ENCODE data around the gene PTMS.

Gene PTMS

DNA sequence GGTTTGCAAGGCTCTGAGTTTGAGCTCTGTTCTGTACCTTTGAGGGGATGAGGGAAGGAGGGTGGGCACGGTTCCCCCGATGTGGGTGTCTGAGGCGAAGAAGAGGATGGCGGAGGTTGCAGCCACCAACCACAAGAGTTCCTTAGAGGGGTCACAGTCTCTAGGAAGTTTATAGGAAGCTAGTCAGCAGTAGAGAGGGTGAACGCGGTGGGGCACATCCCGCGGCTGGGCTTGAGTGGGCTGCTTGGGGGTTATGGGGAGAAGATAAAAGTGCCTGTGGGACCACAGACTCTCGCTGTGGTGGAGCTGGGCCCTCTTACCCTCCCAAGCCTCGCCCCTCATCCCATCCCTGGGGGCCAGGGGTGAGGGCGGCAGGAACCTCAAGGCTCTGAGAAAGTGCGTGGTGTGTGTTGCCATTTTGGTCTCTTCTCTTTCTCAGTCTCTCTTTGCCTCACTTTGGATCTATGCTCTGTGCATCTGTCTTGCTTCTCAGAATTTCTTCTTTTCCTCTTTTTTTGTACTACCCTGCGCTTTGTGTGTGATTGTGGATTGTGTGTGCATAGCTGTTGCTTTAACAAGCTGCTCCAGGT is 25.9 kb downstream of the PTMS start:
- no peak for DNase-seq

DNA sequence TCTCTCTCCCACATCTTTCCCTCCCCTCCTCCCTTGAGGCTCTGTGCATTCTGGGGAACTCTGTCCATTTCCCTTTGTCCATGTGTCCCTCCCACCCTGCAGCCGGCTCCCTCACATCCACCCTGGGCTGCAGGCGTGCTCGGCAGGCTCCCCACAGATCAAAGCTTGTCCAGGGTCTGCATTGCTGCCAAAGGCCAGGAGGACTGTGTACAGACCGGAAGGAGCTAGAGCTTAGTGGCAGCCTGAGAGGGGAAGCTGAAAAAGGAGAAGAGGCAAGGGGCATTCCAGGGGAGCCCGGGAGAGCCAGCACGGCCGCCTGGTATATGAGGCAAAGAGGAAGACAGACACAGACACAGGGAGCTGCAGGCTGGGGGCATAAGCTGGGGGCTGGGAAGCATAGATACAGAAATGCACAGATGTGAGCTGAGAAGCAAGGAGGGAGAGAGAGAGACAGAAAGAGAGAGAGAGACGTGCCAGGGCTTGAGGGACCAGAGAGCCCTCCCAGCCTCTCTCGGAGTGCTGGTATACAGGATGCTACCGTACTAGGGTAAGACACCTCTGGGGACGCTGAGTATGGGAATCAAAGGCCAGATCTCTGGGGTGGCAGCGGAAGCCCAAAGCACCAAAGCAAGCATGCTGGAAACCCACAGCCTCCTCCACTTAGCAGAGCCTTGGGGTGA is 26.5 kb downstream of the PTMS start:
- DNase-seq: no peak

DNA sequence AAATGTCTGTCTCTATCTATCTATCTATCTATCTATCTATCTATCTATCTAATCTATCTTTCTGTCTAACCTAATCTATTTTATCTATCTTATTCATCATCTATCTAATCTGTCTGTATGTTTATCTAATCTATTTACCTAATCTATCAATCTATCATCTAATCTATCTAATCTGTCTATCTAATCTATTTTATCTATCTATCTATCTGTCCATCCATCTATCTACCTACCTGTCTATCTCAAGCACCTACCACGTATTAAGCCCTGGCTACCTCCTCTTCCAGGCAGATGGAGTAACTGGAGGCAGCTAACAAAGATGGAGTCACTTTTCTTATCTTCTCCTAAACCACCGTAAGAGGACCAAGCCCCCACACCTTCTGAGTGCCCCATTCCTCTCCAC is 28.9 kb downstream of the PTMS start:
- no peak for DNase-seq

DNA sequence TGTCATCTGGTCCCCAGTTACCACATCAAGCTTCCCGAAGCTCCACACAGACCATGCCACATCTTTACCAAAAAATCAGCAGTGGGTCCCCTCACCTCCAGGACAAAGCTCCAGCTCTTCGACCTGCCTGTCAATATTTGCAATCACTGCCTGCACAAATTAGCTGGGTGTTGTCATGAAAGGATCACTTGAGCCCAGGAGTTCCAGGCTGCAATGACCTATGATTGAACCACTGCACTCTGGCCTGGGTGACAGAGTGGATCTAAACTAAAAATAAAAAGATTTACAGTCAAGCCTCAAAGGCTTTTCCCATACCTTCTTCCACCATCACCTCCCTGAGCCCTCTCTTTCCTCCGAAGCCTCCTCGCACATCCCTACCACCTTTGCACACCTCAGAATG is 30.4 kb downstream of the PTMS start:
- no peak for DNase-seq

DNA sequence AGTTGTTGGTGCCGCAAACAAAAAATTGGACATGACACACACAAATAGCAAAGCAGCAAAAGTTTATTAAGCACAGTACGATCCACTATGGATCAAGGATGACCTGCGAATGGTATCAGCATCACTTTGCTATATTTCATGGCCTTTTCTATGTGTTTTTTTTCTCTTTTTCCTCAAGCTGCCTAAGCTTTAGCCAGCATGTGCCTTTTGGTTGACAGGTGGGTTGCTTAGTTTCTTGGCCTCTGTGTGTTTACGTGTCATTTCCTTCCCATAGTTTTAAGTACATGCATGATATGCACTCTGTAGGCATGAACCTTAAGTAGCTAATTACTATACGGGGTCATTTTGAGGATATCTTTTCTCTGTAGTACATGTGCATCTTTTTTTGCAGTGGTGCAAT is 33.0 kb downstream of the PTMS start:
- DNase-seq: no peak

DNA sequence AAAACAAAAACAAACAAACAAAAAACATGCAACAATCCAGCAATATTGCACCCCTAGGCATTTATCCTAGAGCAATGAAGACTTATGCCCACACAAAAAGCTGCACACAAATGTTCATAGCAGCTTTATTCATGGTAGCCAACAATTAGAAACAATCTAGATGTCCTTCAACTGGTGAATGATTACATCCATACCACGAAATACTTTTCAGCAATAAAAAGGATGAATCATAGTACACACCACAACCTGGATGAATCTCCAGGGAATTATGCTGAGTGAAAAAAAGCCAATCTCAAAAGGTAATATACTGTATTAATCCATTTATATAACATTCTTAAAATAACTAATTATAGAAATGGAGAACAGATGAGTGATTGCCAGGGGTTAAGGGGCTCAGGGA is 41.0 kb downstream of the PTMS start:
- no peak for DNase-seq

DNA sequence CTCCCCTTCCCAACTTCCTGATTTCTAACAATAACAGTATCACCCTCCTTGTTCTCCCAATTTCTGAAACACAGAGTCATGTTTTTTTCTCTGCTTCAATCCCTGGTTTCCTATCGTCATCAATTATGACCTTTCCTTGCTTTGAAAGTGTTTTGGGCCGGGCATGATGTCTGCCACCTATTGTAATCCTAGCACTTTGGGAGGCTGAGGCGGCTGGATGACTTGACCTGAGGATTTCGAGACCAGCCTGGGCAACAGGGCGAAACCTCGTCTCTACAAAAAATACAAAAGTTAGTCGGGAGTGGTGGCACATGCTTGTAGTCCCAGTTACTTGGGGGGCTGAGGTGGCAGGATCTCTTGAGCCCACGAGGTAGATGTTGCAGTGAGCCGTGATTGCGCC is 42.9 kb downstream of the PTMS start:
- no peak for DNase-seq

DNA sequence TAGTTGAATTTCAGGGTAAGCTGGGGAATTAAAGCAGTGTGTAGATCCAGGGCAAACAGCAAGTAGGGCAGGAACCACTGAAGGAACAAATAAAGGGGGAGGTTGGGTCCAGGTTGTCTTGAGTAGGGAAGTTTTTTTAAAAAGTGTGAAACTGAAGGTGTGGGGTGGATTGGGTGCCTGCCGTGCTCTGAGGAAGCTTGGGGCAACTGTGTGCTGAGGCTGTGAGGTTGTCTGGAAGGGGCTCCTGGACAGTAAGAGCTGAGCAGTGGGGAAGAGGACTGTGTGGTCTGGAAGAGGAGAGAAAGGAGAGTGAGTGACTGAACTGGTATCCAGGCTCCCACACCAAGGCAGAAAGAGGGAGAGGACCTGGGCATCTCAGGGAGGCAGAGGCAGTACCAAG is 44.6 kb downstream of the PTMS start:
- no peak for DNase-seq

DNA sequence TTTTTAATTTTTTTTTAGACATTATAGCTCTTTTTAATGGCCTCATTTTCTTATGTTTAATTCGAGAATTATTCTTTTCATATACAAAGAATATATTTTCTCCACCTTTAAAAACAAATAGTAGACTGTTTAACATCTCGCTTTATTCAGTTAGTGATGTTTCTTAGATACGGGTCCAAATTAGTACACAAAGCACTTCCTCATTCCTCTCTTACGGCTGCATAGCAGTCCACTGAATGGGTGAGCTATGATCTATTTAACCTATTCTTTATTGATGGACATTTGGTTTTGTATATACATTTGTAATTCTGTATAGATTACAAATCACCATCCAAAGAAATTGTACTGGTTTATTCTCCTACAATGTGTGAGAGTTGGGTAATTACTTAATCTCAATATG is 47.2 kb downstream of the PTMS start:
- no peak for DNase-seq

DNA sequence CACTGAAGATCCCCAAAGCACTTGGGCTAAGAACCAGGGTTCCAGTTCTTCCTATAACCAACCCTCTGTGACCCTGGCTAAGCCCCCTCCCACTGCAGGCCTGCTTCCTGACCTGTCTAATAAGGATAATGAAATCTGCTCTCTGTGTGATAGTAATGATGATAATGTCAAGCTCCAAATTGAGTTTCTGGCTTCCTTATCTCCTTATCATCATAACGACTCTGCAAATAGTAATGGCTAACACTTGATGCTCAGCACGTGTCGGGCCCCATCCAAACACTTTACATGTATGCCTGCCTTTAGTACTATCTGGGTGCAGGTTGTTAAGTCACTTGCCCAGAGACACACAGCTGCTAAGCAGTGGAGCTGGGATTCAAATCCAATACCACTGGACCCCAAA is 50.4 kb downstream of the PTMS start:
- DNase-seq: no peak

DNA sequence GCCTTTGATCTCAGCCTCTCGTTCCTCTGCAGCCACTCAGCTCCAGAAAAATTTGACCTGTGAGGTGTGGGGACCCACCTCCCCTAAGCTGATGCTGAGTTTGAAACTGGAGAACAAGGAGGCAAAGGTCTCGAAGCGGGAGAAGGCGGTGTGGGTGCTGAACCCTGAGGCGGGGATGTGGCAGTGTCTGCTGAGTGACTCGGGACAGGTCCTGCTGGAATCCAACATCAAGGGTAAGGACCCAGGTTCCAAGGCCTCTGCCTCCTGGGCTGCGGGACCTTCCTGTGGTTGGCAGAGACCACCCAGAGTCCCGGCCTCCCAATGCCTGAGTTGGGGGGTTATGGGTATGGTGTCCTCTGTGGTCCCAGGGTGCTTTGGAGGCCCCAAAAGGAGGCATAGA is 50.9 kb downstream of the PTMS start:
- DNase-seq: no peak

DNA sequence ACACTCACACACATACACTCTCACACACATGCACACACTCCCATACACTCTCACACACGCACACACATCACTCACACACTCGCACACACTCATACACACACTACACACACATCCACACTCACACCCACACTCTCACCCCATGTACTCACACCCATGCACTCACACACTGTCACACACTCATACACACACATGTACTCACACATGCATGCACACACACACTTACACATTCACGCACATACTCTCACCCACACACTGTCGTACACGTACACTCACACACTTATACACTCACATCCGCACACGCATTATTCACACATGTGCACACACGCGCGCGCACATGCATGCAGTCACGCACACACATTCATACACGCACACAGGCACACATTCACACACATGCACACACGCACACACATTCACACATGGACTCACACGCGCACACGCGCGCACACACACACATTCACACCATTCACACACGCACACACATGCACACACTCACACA is 51.5 kb downstream of the PTMS start:
- no peak for DNase-seq

DNA sequence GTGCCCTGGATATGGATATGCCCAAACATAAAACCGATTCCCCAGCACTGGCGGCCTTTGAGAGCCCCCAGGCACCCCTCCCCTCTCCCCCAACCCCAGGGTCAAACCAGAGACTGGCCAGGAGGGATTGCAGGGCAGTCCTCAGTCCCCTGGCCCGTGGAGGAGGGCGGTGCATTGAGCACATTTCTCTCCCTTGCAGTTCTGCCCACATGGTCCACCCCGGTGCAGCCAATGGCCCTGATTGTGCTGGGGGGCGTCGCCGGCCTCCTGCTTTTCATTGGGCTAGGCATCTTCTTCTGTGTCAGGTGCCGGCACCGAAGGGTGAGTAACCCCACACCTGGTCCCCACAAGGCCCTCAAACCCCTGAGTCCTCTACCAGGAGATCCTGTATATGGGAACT is 52.1 kb downstream of the PTMS start:
- no peak for DNase-seq

DNA sequence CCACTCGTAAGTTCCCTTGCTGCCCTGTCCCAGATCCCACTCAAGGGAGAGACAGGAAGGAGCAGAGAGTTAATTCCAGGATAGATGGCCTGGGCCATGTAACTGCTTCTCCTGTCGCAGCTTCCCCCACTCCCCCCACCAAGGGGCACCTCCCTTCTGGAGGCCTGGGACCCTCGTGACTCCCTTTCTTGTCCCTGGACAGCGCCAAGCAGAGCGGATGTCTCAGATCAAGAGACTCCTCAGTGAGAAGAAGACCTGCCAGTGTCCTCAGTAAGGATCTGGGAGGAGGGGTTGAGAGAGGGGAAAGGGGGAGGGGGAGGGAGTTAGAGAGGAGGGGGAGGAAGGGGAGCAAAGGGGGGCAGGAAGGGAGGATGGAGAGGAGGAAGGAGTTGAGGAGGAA is 52.5 kb downstream of the PTMS start:
- no peak for DNase-seq

DNA sequence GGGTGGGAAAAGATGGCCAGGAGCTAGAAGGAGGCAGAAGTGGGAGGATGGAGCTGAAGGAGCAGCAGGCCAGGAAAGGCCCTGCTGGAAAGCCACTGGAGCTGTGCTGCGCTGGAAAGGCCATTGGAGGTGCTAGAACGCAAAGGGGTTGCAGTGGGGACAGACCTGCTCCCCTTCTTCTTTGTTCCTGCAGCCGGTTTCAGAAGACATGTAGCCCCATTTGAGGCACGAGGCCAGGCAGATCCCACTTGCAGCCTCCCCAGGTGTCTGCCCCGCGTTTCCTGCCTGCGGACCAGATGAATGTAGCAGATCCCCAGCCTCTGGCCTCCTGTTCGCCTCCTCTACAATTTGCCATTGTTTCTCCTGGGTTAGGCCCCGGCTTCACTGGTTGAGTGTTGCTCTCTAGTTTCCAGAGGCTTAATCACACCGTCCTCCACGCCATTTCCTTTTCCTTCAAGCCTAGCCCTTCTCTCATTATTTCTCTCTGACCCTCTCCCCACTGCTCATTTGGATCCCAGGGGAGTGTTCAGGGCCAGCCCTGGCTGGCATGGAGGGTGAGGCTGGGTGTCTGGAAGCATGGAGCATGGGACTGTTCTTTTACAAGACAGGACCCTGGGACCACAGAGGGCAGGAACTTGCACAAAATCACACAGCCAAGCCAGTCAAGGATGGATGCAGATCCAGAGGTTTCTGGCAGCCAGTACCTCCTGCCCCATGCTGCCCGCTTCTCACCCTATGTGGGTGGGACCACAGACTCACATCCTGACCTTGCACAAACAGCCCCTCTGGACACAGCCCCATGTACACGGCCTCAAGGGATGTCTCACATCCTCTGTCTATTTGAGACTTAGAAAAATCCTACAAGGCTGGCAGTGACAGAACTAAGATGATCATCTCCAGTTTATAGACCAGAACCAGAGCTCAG is 53.2 kb downstream of the PTMS start:
- no peak for DNase-seq

DNA sequence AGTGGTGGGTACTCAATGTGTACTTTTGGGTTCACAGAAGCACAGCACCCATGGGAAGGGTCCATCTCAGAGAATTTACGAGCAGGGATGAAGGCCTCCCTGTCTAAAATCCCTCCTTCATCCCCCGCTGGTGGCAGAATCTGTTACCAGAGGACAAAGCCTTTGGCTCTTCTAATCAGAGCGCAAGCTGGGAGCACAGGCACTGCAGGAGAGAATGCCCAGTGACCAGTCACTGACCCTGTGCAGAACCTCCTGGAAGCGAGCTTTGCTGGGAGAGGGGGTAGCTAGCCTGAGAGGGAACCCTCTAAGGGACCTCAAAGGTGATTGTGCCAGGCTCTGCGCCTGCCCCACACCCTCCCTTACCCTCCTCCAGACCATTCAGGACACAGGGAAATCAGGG is 54.0 kb downstream of the PTMS start:
- DNase-seq: no peak
